ENCODE measurements around the gene ABCA3.

The ABCA3 gene

GRCh38 chr16:2325181-2325580, 15.3 kb downstream of the ABCA3 start:
- TF ChIP-seq TAF1 (IDR thresholded peaks at IDR 0.05; ENCODE audit: low read depth, low read length) (no peak), PAX5 (IDR thresholded peaks at IDR 0.05; ENCODE audit: insufficient read depth, low read length, severe bottlenecking) (no peak), SPI1 (IDR thresholded peaks at IDR 0.05; ENCODE audit: low read depth, low read length) (no peak), POLR2AphosphoS5 (IDR thresholded peaks at IDR 0.05; ENCODE audit: low read depth, low read length) (no peak), POLR2A (IDR thresholded peaks at IDR 0.05; ENCODE audit: low read depth, low read length) (no peak), POU2F2 (IDR thresholded peaks at IDR 0.05; ENCODE audit: low read depth, low read length) (no peak)
- no peak for DNase-seq (ENCODE audit: insufficient read length, low spot score)
- FAIRE-seq = no peak

DNA sequence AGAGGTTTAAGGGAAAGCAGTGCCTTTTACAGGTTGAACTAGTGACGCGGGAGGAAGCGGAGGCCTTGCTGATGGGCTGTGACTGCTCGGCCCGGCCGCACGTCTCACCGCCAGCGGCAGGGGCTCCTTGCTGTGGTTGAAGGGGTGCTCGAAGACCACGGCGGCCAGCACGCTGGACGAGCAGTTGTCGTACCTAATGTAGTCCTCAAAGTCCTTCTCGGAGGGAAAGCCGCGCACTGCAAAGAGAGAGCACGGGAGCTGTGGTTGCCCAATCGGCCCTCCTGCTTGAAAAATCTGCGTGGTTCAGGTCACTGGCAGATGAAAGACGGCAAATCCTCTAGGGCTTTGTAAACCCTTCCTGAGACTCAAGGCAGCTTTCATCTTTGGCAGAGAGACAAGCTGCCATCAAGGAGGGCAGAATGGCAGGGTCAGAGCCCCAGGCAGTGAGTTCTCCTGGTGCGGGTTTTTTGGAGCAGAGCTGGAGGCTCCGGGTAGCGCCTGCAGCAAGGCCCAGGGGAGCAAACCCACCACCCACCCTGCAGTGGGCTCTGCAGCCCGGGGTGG, 16.1 kb downstream of the ABCA3 start:
- FAIRE-seq (no peak), DNase-seq (ENCODE audit: insufficient read length, low spot score) (no peak)
- TF ChIP-seq TAF1 (IDR thresholded peaks at IDR 0.05; ENCODE audit: low read depth, low read length) (no peak), POU2F2 (IDR thresholded peaks at IDR 0.05; ENCODE audit: low read depth, low read length) (no peak), PAX5 (IDR thresholded peaks at IDR 0.05; ENCODE audit: insufficient read depth, low read length, severe bottlenecking) (no peak), SPI1 (IDR thresholded peaks at IDR 0.05; ENCODE audit: low read depth, low read length) (no peak), POLR2A (IDR thresholded peaks at IDR 0.05; ENCODE audit: low read depth, low read length) (no peak), POLR2AphosphoS5 (IDR thresholded peaks at IDR 0.05; ENCODE audit: low read depth, low read length) (no peak)

DNA sequence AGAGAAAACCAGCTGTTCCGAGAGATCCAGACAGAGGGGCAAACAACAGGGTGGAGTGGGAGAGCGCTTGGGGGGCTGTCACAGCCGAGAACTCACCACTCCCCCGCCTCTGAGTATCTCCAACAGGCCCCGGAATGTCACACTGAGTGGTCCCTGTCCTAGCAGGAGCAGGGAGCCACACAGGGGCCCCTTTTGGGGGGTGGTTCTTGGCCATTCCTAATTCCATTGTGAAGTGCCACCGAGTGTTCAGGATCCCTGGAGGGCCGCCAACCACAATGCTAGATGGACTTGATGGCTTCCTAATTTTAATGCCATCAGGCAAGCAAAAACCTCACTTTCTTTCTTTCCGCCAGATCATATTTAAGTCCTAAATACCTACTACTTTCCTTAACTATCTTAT, 16.8 kb downstream of the ABCA3 start:
- TF ChIP-seq POLR2A (IDR thresholded peaks at IDR 0.05; ENCODE audit: low read depth, low read length) (no peak), PAX5 (IDR thresholded peaks at IDR 0.05; ENCODE audit: insufficient read depth, low read length, severe bottlenecking) (no peak), SPI1 (IDR thresholded peaks at IDR 0.05; ENCODE audit: low read depth, low read length) (no peak), TAF1 (IDR thresholded peaks at IDR 0.05; ENCODE audit: low read depth, low read length) (no peak), POLR2AphosphoS5 (IDR thresholded peaks at IDR 0.05; ENCODE audit: low read depth, low read length) (no peak), POU2F2 (IDR thresholded peaks at IDR 0.05; ENCODE audit: low read depth, low read length) (no peak)
- FAIRE-seq (no peak), DNase-seq (ENCODE audit: insufficient read length, low spot score) (no peak)

DNA sequence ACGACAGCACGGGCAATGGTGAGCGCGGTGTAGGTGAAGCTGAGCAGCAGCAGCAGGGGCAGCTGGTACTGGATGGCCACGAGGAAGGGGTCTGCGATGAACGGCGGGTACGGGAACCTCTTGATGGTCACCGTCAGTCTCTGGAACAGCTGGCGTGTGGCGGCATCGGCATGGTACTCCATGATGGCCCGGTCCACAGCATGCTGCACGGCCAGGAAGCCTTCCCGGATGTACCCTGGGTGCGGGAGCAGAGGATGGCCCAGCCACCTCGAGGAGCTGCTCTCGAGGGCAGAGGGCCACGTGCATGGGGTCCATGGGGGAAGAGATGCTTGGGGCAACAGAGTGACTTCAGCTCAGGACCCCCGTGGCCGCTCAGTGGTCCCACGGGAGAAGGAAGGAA, 20.9 kb downstream of the ABCA3 start:
- no peak for TF ChIP-seq POU2F2 (IDR thresholded peaks at IDR 0.05; ENCODE audit: low read depth, low read length)
- TF ChIP-seq POLR2A (IDR thresholded peaks at IDR 0.05; ENCODE audit: low read depth, low read length) = no peak
- TF ChIP-seq SPI1 (IDR thresholded peaks at IDR 0.05; ENCODE audit: low read depth, low read length) = no peak
- FAIRE-seq (no peak), DNase-seq (ENCODE audit: insufficient read length, low spot score) (no peak)

- FAIRE-seq = no peak
- no peak for DNase-seq (ENCODE audit: insufficient read length, low spot score)
- TF ChIP-seq POU2F2 (IDR thresholded peaks at IDR 0.05; ENCODE audit: low read depth, low read length) (no peak), POLR2AphosphoS5 (IDR thresholded peaks at IDR 0.05; ENCODE audit: low read depth, low read length) (no peak), SPI1 (IDR thresholded peaks at IDR 0.05; ENCODE audit: low read depth, low read length) (no peak), PAX5 (IDR thresholded peaks at IDR 0.05; ENCODE audit: insufficient read depth, low read length, severe bottlenecking) (no peak), TAF1 (IDR thresholded peaks at IDR 0.05; ENCODE audit: low read depth, low read length) (no peak), POLR2A (IDR thresholded peaks at IDR 0.05; ENCODE audit: low read depth, low read length) (no peak)
Measured at GRCh38 chr16:2317231-2318020, 23.1 kb downstream of the ABCA3 start.

- no peak for FAIRE-seq
- no peak for DNase-seq (ENCODE audit: insufficient read length, low spot score)
- TF ChIP-seq PAX5 (IDR thresholded peaks at IDR 0.05; ENCODE audit: insufficient read depth, low read length, severe bottlenecking) (no peak), POLR2A (IDR thresholded peaks at IDR 0.05; ENCODE audit: low read depth, low read length) (no peak), TAF1 (IDR thresholded peaks at IDR 0.05; ENCODE audit: low read depth, low read length) (no peak), POU2F2 (IDR thresholded peaks at IDR 0.05; ENCODE audit: low read depth, low read length) (no peak), POLR2AphosphoS5 (IDR thresholded peaks at IDR 0.05; ENCODE audit: low read depth, low read length) (no peak), SPI1 (IDR thresholded peaks at IDR 0.05; ENCODE audit: low read depth, low read length) (no peak)
Measured at GRCh38 chr16:2308089-2308962, 32.2 kb downstream of the ABCA3 start.

GRCh38 chr16:2299915-2300192, 40.7 kb downstream of the ABCA3 start:
- TF ChIP-seq SPI1 (IDR thresholded peaks at IDR 0.05; ENCODE audit: low read depth, low read length) = no peak
- no peak for TF ChIP-seq PAX5 (IDR thresholded peaks at IDR 0.05; ENCODE audit: insufficient read depth, low read length, severe bottlenecking)
- TF ChIP-seq TAF1 (IDR thresholded peaks at IDR 0.05; ENCODE audit: low read depth, low read length) = no peak
- TF ChIP-seq POLR2A (IDR thresholded peaks at IDR 0.05; ENCODE audit: low read depth, low read length) = no peak
- TF ChIP-seq POU2F2 (IDR thresholded peaks at IDR 0.05; ENCODE audit: low read depth, low read length) = no peak
- no peak for TF ChIP-seq POLR2AphosphoS5 (IDR thresholded peaks at IDR 0.05; ENCODE audit: low read depth, low read length)
- no peak for FAIRE-seq
- no peak for DNase-seq (ENCODE audit: insufficient read length, low spot score)

DNA sequence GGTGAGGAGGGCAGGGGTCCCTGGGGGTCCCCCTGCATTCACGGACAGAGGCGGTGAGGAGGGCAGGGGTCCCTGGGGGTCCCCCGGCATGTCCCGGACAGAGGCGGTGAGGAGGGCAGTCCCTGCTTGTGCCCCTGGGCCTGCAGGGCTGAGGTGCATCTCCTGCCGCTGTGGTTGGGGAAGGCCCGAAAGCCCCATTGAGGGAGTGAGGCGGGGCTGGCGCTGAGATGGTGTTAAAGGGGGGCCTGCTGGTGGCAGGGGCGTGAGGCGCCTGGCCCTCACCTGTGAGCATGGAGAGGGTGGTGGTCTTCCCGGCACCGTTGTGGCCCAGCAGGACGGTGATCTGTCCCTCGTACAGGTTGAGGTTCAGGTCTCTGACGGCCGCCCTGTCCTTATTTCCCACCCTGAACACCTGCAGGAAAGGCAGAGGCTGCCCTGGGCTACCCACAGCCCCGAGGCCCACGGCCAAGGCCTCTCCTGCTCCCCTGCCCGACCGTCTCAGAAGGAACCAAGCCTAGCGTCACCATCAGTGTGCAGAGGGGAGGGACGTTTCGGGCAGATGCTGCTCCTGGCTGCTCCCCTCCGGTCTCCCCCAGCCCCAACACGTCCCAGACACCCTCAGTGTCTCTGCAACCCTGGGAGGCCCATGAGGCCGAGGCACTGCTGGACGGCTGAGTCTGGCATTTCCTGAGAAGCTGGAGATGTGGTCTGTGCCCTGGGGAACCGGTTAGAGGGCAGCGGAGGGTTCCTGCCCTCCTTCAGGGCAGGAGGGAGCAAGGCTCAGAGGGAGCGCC, 41.2 kb downstream of the ABCA3 start:
- TF ChIP-seq TAF1 (IDR thresholded peaks at IDR 0.05; ENCODE audit: low read depth, low read length) (no peak), POLR2A (IDR thresholded peaks at IDR 0.05; ENCODE audit: low read depth, low read length) (no peak), POU2F2 (IDR thresholded peaks at IDR 0.05; ENCODE audit: low read depth, low read length) (no peak), PAX5 (IDR thresholded peaks at IDR 0.05; ENCODE audit: insufficient read depth, low read length, severe bottlenecking) (no peak), SPI1 (IDR thresholded peaks at IDR 0.05; ENCODE audit: low read depth, low read length) (no peak), POLR2AphosphoS5 (IDR thresholded peaks at IDR 0.05; ENCODE audit: low read depth, low read length) (no peak)
- FAIRE-seq = no peak
- no peak for DNase-seq (ENCODE audit: insufficient read length, low spot score)

All from GM12891 (cell line).